ENCODE measurements around the gene PAGE2.
"Not testable (repeated sequence)": the region's sequence is repeated elsewhere in the genome, so short reads cannot be mapped to it uniquely, and the experiment has no call there.

PAGE2 gene

GRCh38 chrX:55088795-55089489 is at the start of gene PAGE2:
PAGE2 (plus strand) TSS chrX:55089018; CDS start chrX:55090021, 1,003 bp downstream.
- TF ChIP-seq CTCF (conservative IDR thresholded peaks at IDR 0.05), result no peak
- H3K27ac ChIP-seq, result no peak within 1 kb of the TSS

- TF ChIP-seq CTCF (conservative IDR thresholded peaks at IDR 0.05), result no peak
- no peak overlapping the region for H3K27ac ChIP-seq
Measured at GRCh38 chrX:55039471-55039870, 49.3 kb upstream of the PAGE2 start.

GRCh38 chrX:55041514-55041913 is 47.3 kb upstream of the PAGE2 start:
- no peak overlapping the region for H3K27ac ChIP-seq
- TF ChIP-seq CTCF (conservative IDR thresholded peaks at IDR 0.05), result no peak

GRCh38 chrX:55050599-55050998 is 38.2 kb upstream of the PAGE2 start:
- H3K27ac ChIP-seq, result not testable (repeated sequence)

GRCh38 chrX:55056820-55057674 is 31.8 kb upstream of the PAGE2 start:
- no peak for TF ChIP-seq CTCF (conservative IDR thresholded peaks at IDR 0.05)
- H3K27ac ChIP-seq, result no peak overlapping the region

GRCh38 chrX:55057675-55058249 is 31.1 kb upstream of the PAGE2 start:
- TF ChIP-seq CTCF (conservative IDR thresholded peaks at IDR 0.05), result peak; percentile 92
- no peak overlapping the region for H3K27ac ChIP-seq

GRCh38 chrX:55067180-55067579 is 21.6 kb upstream of the PAGE2 start:
- H3K27ac ChIP-seq, result not testable (repeated sequence)

- H3K27ac ChIP-seq, result no peak overlapping the region
- TF ChIP-seq CTCF (conservative IDR thresholded peaks at IDR 0.05), result no peak
Measured at GRCh38 chrX:55072286-55072685, 16.5 kb upstream of the PAGE2 start.

All from VCaP (cell line).